Nephron (organoid): ENCODE measurements around the gene GPSM3.
A peak's percentile ranks its signal among the peaks of the same experiment; 100 is the strongest.

Experiments used
- H3K27ac Mint-ChIP-seq, 3 experiments: 2 replicates each; pipeline ENCODE4 v1.8.0; 2020; ENCODE audit warnings: mixed read lengths in 3 of 3, mild to moderate bottlenecking in 2 of 3, moderate library complexity in 1 of 3
- H3K27me3 Mint-ChIP-seq: 2 replicates; pipeline ENCODE4 v1.8.0; 2021; ENCODE audit warnings: low read depth, mild to moderate bottlenecking, moderate library complexity, mixed read lengths
- H3K36me3 Mint-ChIP-seq: 2 replicates; pipeline ENCODE4 v1.8.0; 2020; ENCODE audit warnings: low read depth, mixed read lengths
- H3K4me1 Mint-ChIP-seq: 2 replicates; pipeline ENCODE4 v1.8.0; 2020; ENCODE audit warnings: mixed read lengths
- H3K4me3 Mint-ChIP-seq, 3 experiments: 2 replicates each; pipeline ENCODE4 v1.8.0; 2020; ENCODE audit warnings: mild to moderate bottlenecking in 3 of 3, mixed read lengths in 3 of 3, moderate library complexity in 2 of 3
- H3K9me3 Mint-ChIP-seq: 2 replicates; pipeline ENCODE4 v1.8.0; 2020; ENCODE audit warnings: mixed read lengths
- TF ChIP-seq, protein P1 (sequence below), 3 experiments: fragments of 200-600 bp; sonication (generic); IDR thresholded peaks; one replicate each; pipeline ENCODE4 v1.5.0; 2021; ENCODE audit warnings: antibody characterized with exemption in 3 of 3; ENCODE audit not compliant: unreplicated experiment in 3 of 3

GPSM3 gene

DNA sequence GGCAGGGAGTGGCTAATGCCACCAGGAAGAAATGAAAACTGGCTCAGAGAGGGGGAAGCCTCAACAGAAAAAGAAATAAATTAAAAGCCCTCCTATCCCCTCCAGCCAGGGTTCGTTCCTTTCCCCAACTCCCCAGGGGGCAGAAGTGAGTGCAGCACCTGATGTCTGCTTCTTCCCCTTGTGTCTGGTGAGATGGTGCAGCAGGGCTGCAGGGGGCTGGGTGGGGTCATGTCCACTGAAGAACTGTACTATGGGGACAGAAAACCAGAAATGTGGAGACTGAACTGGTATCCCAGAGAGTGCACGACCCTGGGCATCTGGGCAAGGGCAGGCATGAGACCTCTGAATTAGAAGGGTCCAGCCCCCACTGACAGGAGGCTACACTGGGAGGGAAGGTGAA lies 24.1 kb downstream of the GPSM3 start:
- Mint-ChIP-seq H3K4me1 (peaks cover 2% of the 10 kb centered on the region), H3K36me3 (peaks cover 53% of the 10 kb centered on the region), H3K4me3 (no peak overlapping the region), H3K27ac (peak overlapping the region in 1 of 3 experiments; percentile 33), H3K9me3 (no peaks in the 10 kb centered on the region), H3K27me3 (no peaks in the 10 kb centered on the region)
- TF ChIP-seq, protein P1, sequence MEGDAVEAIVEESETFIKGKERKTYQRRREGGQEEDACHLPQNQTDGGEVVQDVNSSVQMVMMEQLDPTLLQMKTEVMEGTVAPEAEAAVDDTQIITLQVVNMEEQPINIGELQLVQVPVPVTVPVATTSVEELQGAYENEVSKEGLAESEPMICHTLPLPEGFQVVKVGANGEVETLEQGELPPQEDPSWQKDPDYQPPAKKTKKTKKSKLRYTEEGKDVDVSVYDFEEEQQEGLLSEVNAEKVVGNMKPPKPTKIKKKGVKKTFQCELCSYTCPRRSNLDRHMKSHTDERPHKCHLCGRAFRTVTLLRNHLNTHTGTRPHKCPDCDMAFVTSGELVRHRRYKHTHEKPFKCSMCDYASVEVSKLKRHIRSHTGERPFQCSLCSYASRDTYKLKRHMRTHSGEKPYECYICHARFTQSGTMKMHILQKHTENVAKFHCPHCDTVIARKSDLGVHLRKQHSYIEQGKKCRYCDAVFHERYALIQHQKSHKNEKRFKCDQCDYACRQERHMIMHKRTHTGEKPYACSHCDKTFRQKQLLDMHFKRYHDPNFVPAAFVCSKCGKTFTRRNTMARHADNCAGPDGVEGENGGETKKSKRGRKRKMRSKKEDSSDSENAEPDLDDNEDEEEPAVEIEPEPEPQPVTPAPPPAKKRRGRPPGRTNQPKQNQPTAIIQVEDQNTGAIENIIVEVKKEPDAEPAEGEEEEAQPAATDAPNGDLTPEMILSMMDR (IDR thresholded peaks at IDR 0.05; ENCODE audit: unreplicated experiment in 3 of 3), result no peak

DNA sequence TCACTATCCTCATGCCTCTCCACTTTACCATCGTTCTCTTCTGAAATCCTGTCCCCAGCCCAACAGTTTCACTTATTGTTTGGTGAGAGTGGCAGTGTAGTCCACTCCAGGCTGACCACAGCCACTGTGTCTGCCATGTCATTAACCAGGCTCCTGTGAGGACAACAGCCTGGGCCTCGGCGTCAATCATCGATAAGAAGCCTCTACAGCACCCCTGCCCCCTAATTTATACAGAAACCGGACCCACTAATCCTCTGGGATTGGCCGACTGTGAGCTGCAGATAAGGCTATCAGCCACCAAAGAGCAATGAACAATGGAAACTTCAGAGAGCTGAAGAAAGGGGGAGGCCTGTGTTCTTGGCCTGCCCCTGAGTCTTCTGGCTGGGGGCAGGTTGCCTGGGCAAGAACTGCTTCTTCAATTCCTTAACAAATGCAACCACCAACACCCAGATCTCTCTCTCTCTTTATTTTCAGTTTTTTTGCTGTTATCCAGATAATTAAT lies 24.6 kb downstream of the GPSM3 start:
- Mint-ChIP-seq H3K4me3 (no peak overlapping the region), H3K27me3 (no peaks in the 10 kb centered on the region), H3K4me1 (no peaks in the 10 kb centered on the region), H3K36me3 (peaks cover 58% of the 10 kb centered on the region), H3K9me3 (no peaks in the 10 kb centered on the region), H3K27ac (peak overlapping the region in 1 of 3 experiments; percentile 34)
- TF ChIP-seq, protein P1 (IDR thresholded peaks at IDR 0.05; ENCODE audit: unreplicated experiment in 3 of 3), result no peak

DNA sequence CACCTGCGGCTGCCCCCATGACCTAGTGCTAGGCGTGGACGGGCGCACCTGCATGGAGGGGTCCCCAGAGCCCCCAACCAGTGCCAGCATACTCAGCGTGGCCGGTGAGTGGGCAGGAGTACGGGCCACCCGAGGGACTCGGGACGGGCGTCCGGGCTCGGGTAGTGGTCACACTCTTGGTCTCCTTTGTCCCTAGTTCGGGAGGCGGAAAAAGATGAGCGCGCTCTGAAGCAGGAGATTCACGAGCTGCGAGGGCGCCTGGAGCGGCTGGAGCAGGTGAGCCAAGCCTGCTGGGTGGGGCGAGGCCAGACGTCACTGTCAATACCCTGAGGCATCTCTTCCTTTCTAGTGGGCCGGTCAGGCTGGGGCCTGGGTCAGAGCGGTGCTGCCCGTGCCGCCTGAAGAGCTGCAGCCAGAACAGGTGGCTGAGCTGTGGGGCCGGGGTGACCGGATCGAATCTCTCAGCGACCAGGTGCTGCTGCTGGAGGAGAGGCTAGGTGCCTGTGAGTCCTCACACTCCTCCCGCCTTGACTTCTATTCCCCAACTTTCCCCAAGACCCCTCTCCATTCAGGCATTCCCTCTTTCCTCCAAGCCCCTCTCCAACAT lies 25.2 kb downstream of the GPSM3 start:
- peak overlapping the region in 1 of 3 experiments; percentile 34 for H3K27ac Mint-ChIP-seq
- H3K9me3 Mint-ChIP-seq, result no peaks in the 10 kb centered on the region
- no peaks in the 10 kb centered on the region for H3K27me3 Mint-ChIP-seq
- TF ChIP-seq, protein P1 (IDR thresholded peaks at IDR 0.05; ENCODE audit: unreplicated experiment in 3 of 3), result no peak
- no peaks in the 10 kb centered on the region for H3K4me1 Mint-ChIP-seq
- no peak overlapping the region for H3K4me3 Mint-ChIP-seq
- peaks cover 64% of the 10 kb centered on the region for H3K36me3 Mint-ChIP-seq

DNA sequence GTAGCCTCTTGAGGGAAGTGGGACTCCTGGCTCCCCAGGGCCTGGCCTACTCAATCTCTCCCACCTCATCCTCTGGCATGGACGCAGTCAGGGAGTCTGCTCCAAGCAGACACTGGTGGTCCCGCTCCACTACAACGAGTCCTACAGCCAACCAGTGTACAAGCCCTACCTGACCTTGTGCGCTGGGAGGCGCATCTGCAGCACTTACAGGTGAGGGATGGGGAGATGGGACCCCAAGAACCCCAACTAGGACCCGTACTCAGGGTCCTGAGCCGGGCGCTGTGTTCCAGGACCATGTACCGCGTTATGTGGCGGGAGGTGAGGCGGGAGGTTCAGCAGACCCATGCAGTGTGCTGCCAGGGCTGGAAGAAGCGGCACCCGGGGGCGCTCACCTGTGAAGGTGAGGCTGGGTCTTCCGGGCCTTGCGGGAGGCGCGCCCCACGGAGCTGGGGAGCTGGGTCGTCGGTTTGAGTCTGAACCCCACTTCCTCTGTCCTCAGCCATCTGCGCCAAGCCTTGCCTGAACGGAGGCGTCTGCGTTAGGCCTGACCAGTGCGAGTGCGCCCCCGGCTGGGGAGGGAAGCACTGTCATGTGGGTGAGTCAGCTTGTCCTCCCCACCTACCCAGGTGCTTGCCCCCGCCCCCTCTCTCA lies 25.9 kb downstream of the GPSM3 start:
- Mint-ChIP-seq H3K27me3 (no peaks in the 10 kb centered on the region), H3K4me3 (no peak overlapping the region), H3K36me3 (peaks cover 67% of the 10 kb centered on the region)

DNA sequence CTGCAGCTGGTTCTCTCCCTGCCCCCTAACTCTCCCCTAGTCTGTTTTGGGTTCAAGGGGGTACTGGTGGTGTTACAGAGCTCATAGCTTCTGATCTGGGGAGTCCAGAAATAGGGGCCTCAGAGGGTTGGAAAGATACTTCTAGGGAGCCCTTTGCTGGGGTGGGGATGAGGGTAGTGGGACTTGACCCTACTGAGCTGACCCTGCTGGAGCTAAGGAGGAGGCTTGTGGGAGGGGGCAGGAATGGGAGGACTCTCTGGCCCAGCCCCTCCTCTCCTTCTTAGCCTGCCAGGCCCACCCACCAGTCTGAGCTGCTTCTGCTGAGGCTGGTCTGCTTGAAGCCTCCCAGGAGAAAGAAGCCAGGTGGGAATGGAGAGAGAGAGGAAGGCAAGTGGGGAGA lies 28.1 kb downstream of the GPSM3 start, which contains the start of gene EGFL8:
Gene EGFL8, plus strand, starts transcription at position 301 of the 400 bp plus-strand sequence. CDS start 1,571 bp downstream, outside the sequence.
- TF ChIP-seq, protein P1 (IDR thresholded peaks at IDR 0.05; ENCODE audit: unreplicated experiment in 3 of 3), result no peak
- Mint-ChIP-seq H3K4me3 (peak within 1 kb of the TSS in 1 of 3 experiments; percentile 2), H3K9me3 (no peaks in the 10 kb centered on the region), H3K4me1 (no peaks in the 10 kb centered on the region), H3K27me3 (no peaks in the 10 kb centered on the region), H3K36me3 (peaks cover 52% of the 10 kb centered on the region), H3K27ac (peak within 1 kb of the TSS in 2 of 3 experiments; percentile 38 to 42)

More for the DNA sequence above, 25.9 kb downstream of the GPSM3 start:
- Mint-ChIP-seq H3K27ac (no peak overlapping the region), H3K4me1 (no peaks in the 10 kb centered on the region), H3K9me3 (no peaks in the 10 kb centered on the region)
- TF ChIP-seq, protein P1 (IDR thresholded peaks at IDR 0.05; ENCODE audit: unreplicated experiment in 3 of 3), result no peak
